KMS-11 (cell line): ENCODE data around the gene FAU.
A peak's percentile ranks its signal among the peaks of the same experiment; 100 is the strongest.

Experiments used
- H2AFZ ChIP-seq: fragments of 200-600 bp; sonication (generic); 2 replicates; pipeline ENCODE4 v1.6.1; 2016; ENCODE audit warnings: antibody characterized with exemption, mixed run types, low read depth
- H3K27ac ChIP-seq: fragments of 200-600 bp; sonication (generic); 2 replicates; pipeline ENCODE4 v1.6.1; 2016; ENCODE audit warnings: mild to moderate bottlenecking, mixed run types
- H3K27me3 ChIP-seq: fragments of 200-600 bp; sonication (generic); 2 replicates; pipeline ENCODE4 v1.6.1; 2017; ENCODE audit warnings: mild to moderate bottlenecking, low read depth, mixed run types, moderate library complexity; ENCODE audit not compliant: insufficient read depth
- H3K36me3 ChIP-seq: fragments of 200-600 bp; sonication (generic); 2 replicates; pipeline ENCODE4 v1.6.1; 2017; ENCODE audit warnings: mild to moderate bottlenecking, mixed run types; ENCODE audit not compliant: insufficient read depth
- H3K4me1 ChIP-seq: fragments of 200-600 bp; sonication (generic); 2 replicates; pipeline ENCODE4 v1.6.1; 2016; ENCODE audit warnings: mild to moderate bottlenecking, low read depth, mixed run types; ENCODE audit not compliant: poor library complexity, severe bottlenecking
- H3K4me2 ChIP-seq: fragments of 200-600 bp; sonication (generic); 2 replicates; pipeline ENCODE4 v1.7.0; 2016; ENCODE audit warnings: mild to moderate bottlenecking, mixed run types
- H3K4me3 ChIP-seq: fragments of 200-600 bp; sonication (generic); IDR thresholded peaks from 2 replicates; pipeline ENCODE4 v1.6.1; 2017; ENCODE audit warnings: low read depth, low read length, mixed read lengths; ENCODE audit not compliant: insufficient read depth
- H3K79me2 ChIP-seq: fragments of 200-600 bp; sonication (generic); 2 replicates; pipeline ENCODE4 v1.6.1; 2016; ENCODE audit warnings: low read depth, mixed run types; ENCODE audit not compliant: insufficient read depth
- H3K9ac ChIP-seq: fragments of 200-600 bp; sonication (generic); 2 replicates; pipeline ENCODE4 v1.6.1; 2016; ENCODE audit warnings: mild to moderate bottlenecking, mixed run types
- H4K20me1 ChIP-seq: fragments of 200-600 bp; sonication (generic); 2 replicates; pipeline ENCODE4 v1.6.1; 2016; ENCODE audit warnings: mild to moderate bottlenecking, mixed run types; ENCODE audit not compliant: insufficient read depth
- CTCF ChIP-seq: fragments of 200-600 bp; sonication (generic); conservative IDR thresholded peaks from 2 replicates; pipeline ENCODE4 v1.6.1; 2017; ENCODE audit warnings: low read depth, mild to moderate bottlenecking, antibody characterized with exemption, low read length, moderate library complexity, mixed read lengths

The FAU gene

GRCh38 chr11:65078786-65079342, 43.1 kb downstream of the FAU start:
- Histone ChIP-seq H4K20me1 (no peaks in the 10 kb centered on the region), H3K4me1 (peaks cover 63% of the 10 kb centered on the region), H3K4me3 (no peak overlapping the region), H3K4me2 (peak overlapping the region; percentile 47), H3K9ac (no peak overlapping the region; the same call in 1 of the 2 replicates), H3K36me3 (0 out of 2 replicates have a peak, but pooled peaks cover 3% of the 10 kb centered on the region), H2AFZ (no peak overlapping the region), H3K27ac (peak overlapping the region; percentile 60), H3K79me2 (peaks cover 78% of the 10 kb centered on the region), H3K27me3 (no peaks in the 10 kb centered on the region)
- no peak for TF ChIP-seq CTCF

GRCh38 chr11:65078151-65078550, 43.8 kb downstream of the FAU start:
- TF ChIP-seq CTCF = peak; percentile 68
- Histone ChIP-seq H3K4me3 (no peak overlapping the region), H3K4me1 (peaks cover 63% of the 10 kb centered on the region), H3K9ac (no peak overlapping the region; the same call in 1 of the 2 replicates), H4K20me1 (no peaks in the 10 kb centered on the region), H3K36me3 (0 out of 2 replicates have a peak, but pooled peaks cover 3% of the 10 kb centered on the region), H3K27me3 (no peaks in the 10 kb centered on the region), H3K79me2 (peaks cover 70% of the 10 kb centered on the region), H2AFZ (no peak overlapping the region), H3K27ac (peak overlapping the region; percentile 60), H3K4me2 (peak overlapping the region; percentile 47)

- Histone ChIP-seq H3K36me3 (0 out of 2 replicates have a peak, but pooled peaks cover 3% of the 10 kb centered on the region), H3K4me3 (no peak overlapping the region), H4K20me1 (no peaks in the 10 kb centered on the region), H3K9ac (no peak overlapping the region), H3K27me3 (no peaks in the 10 kb centered on the region), H2AFZ (no peak overlapping the region), H3K4me1 (peaks cover 60% of the 10 kb centered on the region), H3K27ac (peak overlapping the region; percentile 60; the same call in 1 of the 2 replicates), H3K4me2 (peak overlapping the region; percentile 47; the same call in 1 of the 2 replicates), H3K79me2 (peaks cover 63% of the 10 kb centered on the region)
- no peak for TF ChIP-seq CTCF
Measured at GRCh38 chr11:65077451-65077850, 44.5 kb downstream of the FAU start.

- Histone ChIP-seq H3K4me3 (no peak overlapping the region), H3K79me2 (peaks cover 15% of the 10 kb centered on the region; the same call in 1 of the 2 replicates), H2AFZ (no peak overlapping the region), H4K20me1 (no peaks in the 10 kb centered on the region), H3K9ac (no peak overlapping the region), H3K36me3 (no peaks in the 10 kb centered on the region), H3K27ac (peak overlapping the region; percentile 18; the same call in 1 of the 2 replicates), H3K4me2 (no peak overlapping the region; the same call in 1 of the 2 replicates), H3K27me3 (no peaks in the 10 kb centered on the region), H3K4me1 (peaks cover 25% of the 10 kb centered on the region)
- no peak for TF ChIP-seq CTCF
Measured at GRCh38 chr11:65072631-65072966, 49.3 kb downstream of the FAU start.
